Measurements from ENCODE around the gene PLXNA4. TPM values are rescaled to one million over a fixed set of nuclear protein-coding genes. Genes with fewer than 3 reads are reported as not detected.
"Not testable (repeated sequence)": the region's sequence is repeated elsewhere in the genome, so short reads cannot be mapped to it uniquely, and the experiment has no call there.

PLXNA4 gene
- polyA plus RNA-seq, 1 experiment, result 0.22 TPM

GRCh38 chr7:132601783-132602182 lies 25.5 kb upstream of the PLXNA4 start:
- CTCF ChIA-PET, result interaction anchor here (0.7 to 1.4 kb wide), 2 partner anchors 18 to 283 kb away, joined by 4 to 5 read pairs; no protein-coding TSS in a partner anchor
- no peak for DNase-seq (ENCODE audit: low read depth)

GRCh38 chr7:132596588-132596987 lies 20.3 kb upstream of the PLXNA4 start:
- CTCF ChIA-PET, result interaction anchor here (1.1 kb wide), 1 partner anchor 11 kb away, joined by 4 read pairs; no protein-coding TSS in a partner anchor
- DNase-seq (ENCODE audit: low read depth), result no peak
- no peak for TF ChIP-seq CTCF (IDR thresholded peaks at IDR 0.05; ENCODE audit: insufficient read depth, low read depth, low read length)
- Histone ChIP-seq H3K36me3 (ENCODE audit: control insufficient read depth, insufficient read depth, low read length) (no peaks in the 10 kb centered on the region), H3K27me3 (ENCODE audit: control insufficient read depth, insufficient read depth, low read length) (no peaks in the 10 kb centered on the region), H3K4me3 (ENCODE audit: low read depth, low read length) (no peak overlapping the region)
- POLR2A ChIA-PET, result interaction anchor here (0.7 kb wide), 1 partner anchor 310 kb away, joined by 4 read pairs; no protein-coding TSS in a partner anchor

More at GRCh38 chr7:132601783-132602182, 25.5 kb upstream of the PLXNA4 start:
- H3K4me3 ChIP-seq (ENCODE audit: low read depth, low read length), result no peak overlapping the region
- H3K27me3 ChIP-seq (ENCODE audit: control insufficient read depth, insufficient read depth, low read length), result no peaks in the 10 kb centered on the region; the same call in 1 of the 2 replicates
- no peaks in the 10 kb centered on the region for H3K36me3 ChIP-seq (ENCODE audit: control insufficient read depth, insufficient read depth, low read length)
- POLR2A ChIA-PET, result no interaction called here
- TF ChIP-seq CTCF (IDR thresholded peaks at IDR 0.05; ENCODE audit: insufficient read depth, low read depth, low read length), result no peak

- H3K4me3 ChIP-seq (ENCODE audit: low read depth, low read length); POLR2A ChIA-PET; H3K36me3 ChIP-seq (ENCODE audit: control insufficient read depth, insufficient read depth, low read length); DNase-seq (ENCODE audit: low read depth); H3K27me3 ChIP-seq (ENCODE audit: control insufficient read depth, insufficient read depth, low read length): not testable (repeated sequence)
- CTCF ChIA-PET, result interaction anchor here (0.6 to 3.8 kb wide), 2 partner anchors 14 to 1487 kb away, joined by 3 to 25 read pairs; no protein-coding TSS in a partner anchor
Observed at GRCh38 chr7:132594741-132595140, 18.5 kb upstream of the PLXNA4 start.

- Histone ChIP-seq H3K4me3 (ENCODE audit: low read depth, low read length) (no peak overlapping the region), H3K27me3 (ENCODE audit: control insufficient read depth, insufficient read depth, low read length) (no peaks in the 10 kb centered on the region; the same call in 1 of the 2 replicates), H3K36me3 (ENCODE audit: control insufficient read depth, insufficient read depth, low read length) (no peaks in the 10 kb centered on the region)
- TF ChIP-seq CTCF (IDR thresholded peaks at IDR 0.05; ENCODE audit: insufficient read depth, low read depth, low read length), result no peak
- no peak for DNase-seq (ENCODE audit: low read depth)
- ChIA-PET POLR2A (no interaction called here), CTCF (interaction anchor here (3.8 kb wide), 1 partner anchor 12 kb away, joined by 25 read pairs; no protein-coding TSS in a partner anchor)
Observed at GRCh38 chr7:132592936-132593335, 16.7 kb upstream of the PLXNA4 start.

- POLR2A ChIA-PET, result no interaction called here
- TF ChIP-seq CTCF (IDR thresholded peaks at IDR 0.05; ENCODE audit: insufficient read depth, low read depth, low read length), result no peak
- H3K4me3 ChIP-seq (ENCODE audit: low read depth, low read length), result no peak overlapping the region
- CTCF ChIA-PET, result interaction anchor here (3.8 kb wide), 1 partner anchor 11 kb away, joined by 25 read pairs; no protein-coding TSS in a partner anchor
- H3K36me3 ChIP-seq (ENCODE audit: control insufficient read depth, insufficient read depth, low read length), result no peaks in the 10 kb centered on the region
- no peak for DNase-seq (ENCODE audit: low read depth)
- H3K27me3 ChIP-seq (ENCODE audit: control insufficient read depth, insufficient read depth, low read length), result no peaks in the 10 kb centered on the region; the same call in 1 of the 2 replicates
Observed at GRCh38 chr7:132592231-132592920, 16.1 kb upstream of the PLXNA4 start.
